ENCODE results near the gene SETDB1. TPM values are rescaled to one million over a fixed set of nuclear protein-coding genes. Genes with fewer than 3 reads are reported as not detected.

SETDB1 gene
- total RNA-seq, 4 donors from 2014 or later, result 24.9 to 30.2 (median 27.7) TPM

DNA sequence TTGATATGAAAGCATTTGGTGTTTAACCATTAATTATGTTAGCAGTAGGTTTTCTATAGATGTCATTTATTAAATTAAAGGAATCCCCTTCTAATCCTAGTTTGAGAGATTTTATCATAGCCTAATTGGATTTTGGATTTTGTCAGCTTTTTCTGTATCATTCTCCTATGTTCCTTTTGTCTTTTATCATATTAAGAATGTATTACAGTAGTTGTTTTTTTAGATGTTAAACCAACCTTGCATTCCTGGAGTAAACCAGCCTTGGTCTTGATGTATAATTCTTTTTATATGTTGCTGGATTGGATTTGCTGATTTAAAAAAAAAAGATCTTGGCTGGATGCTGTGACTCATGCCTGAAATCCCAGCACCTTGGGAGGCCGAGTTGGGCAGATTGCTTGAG is 5.6 kb downstream of the SETDB1 start:
- DNase-seq (ENCODE audit: extremely low spot score), result no peak
- Histone ChIP-seq H3K9me3 (peaks cover 0 to 7% (median 2%) of the 10 kb centered on the region in 4 donors), H3K27me3 (no peaks in the 10 kb centered on the region), H3K36me3 (peaks cover 32 to 89% (median 83%) of the 10 kb centered on the region in 4 donors), H3K27ac (replicated peaks in 1 of 4) (no peak overlapping the region), H3K4me3 (no peak overlapping the region), H3K4me1 (peaks cover 6 to 16% (median 10%) of the 10 kb centered on the region in 4 donors)
- intact Hi-C loops (cut with DNase I), result no loop called here
- TF ChIP-seq EP300 (IDR thresholded peaks at IDR 0.05) (no peak), POLR2AphosphoS5 (IDR thresholded peaks at IDR 0.05) (no peak), POLR2A (IDR thresholded peaks at IDR 0.05; ENCODE audit: low read depth) (no peak)
- WGBS, result 94% methylated on average over 1 of the region's 1 CpG

GRCh38 chr1:150944856-150945255 is 18.7 kb downstream of the SETDB1 start:
- intact Hi-C loops (cut with DNase I), result no loop called here
- no peaks in the 10 kb centered on the region for H3K4me1 ChIP-seq

GRCh38 chr1:150954708-150955107 is 28.5 kb downstream of the SETDB1 start:
- Histone ChIP-seq H3K27me3 (no peaks in the 10 kb centered on the region), H3K27ac (replicated peaks in 1 of 4) (no peak overlapping the region), H3K4me3 (no peak overlapping the region), H3K9me3 (no peaks in the 10 kb centered on the region), H3K4me1 (no peaks in the 10 kb centered on the region), H3K36me3 (peaks cover 61 to 100% (median 81%) of the 10 kb centered on the region in 4 donors)
- TF ChIP-seq EP300 (IDR thresholded peaks at IDR 0.05) (no peak), POLR2A (IDR thresholded peaks at IDR 0.05; ENCODE audit: low read depth) (no peak), CTCF (IDR thresholded peaks at IDR 0.05) (no peak), POLR2AphosphoS5 (IDR thresholded peaks at IDR 0.05) (no peak)
- WGBS, result 90% methylated on average over 3 of the region's 3 CpGs
- DNase-seq (ENCODE audit: extremely low spot score), result no peak
- intact Hi-C loops (cut with DNase I), result no loop called here

More at GRCh38 chr1:150944856-150945255, 18.7 kb downstream of the SETDB1 start:
- Histone ChIP-seq H3K4me3 (no peak overlapping the region), H3K27me3 (no peaks in the 10 kb centered on the region), H3K9me3 (no peaks in the 10 kb centered on the region), H3K27ac (replicated peaks in 1 of 4) (no peak overlapping the region), H3K36me3 (peaks cover 87 to 100% (median 100%) of the 10 kb centered on the region in 4 donors)
- DNase-seq (ENCODE audit: extremely low spot score), result no peak
- WGBS, result 90% methylated on average over 5 of the region's 5 CpGs
- no peak for TF ChIP-seq POLR2A (IDR thresholded peaks at IDR 0.05; ENCODE audit: low read depth)
- no peak for TF ChIP-seq CTCF (IDR thresholded peaks at IDR 0.05)
- TF ChIP-seq POLR2AphosphoS5 (IDR thresholded peaks at IDR 0.05), result no peak
- no peak for TF ChIP-seq EP300 (IDR thresholded peaks at IDR 0.05)

DNA sequence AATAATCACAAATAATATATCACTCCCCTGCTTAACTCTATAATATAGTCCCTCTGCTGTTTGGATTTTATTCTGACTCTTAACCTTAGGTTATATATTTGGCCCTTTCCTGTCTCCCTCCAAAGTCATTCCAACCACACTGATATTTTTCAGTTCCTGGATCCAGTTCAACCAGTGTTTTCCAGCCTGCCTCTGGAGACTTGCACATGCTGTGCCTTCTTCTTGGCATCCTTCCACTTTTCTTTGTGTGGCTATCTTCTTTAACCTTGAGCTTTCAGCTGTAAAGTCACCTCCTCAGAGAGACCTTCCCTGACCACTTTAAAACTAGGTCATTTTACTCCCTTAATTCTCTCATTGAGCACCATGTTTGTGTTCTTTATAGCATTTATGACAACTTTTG is 29.1 kb downstream of the SETDB1 start:
- intact Hi-C loops (cut with DNase I), result no loop called here
- Histone ChIP-seq H3K27me3 (no peaks in the 10 kb centered on the region), H3K27ac (replicated peaks in 1 of 4) (no peak overlapping the region), H3K4me3 (no peak overlapping the region), H3K9me3 (no peaks in the 10 kb centered on the region), H3K36me3 (peaks cover 62 to 100% (median 81%) of the 10 kb centered on the region in 4 donors), H3K4me1 (no peaks in the 10 kb centered on the region)
- no peak for DNase-seq (ENCODE audit: extremely low spot score)
- TF ChIP-seq CTCF (IDR thresholded peaks at IDR 0.05) (no peak), POLR2AphosphoS5 (IDR thresholded peaks at IDR 0.05) (no peak), POLR2A (IDR thresholded peaks at IDR 0.05; ENCODE audit: low read depth) (no peak), EP300 (IDR thresholded peaks at IDR 0.05) (no peak)

DNA sequence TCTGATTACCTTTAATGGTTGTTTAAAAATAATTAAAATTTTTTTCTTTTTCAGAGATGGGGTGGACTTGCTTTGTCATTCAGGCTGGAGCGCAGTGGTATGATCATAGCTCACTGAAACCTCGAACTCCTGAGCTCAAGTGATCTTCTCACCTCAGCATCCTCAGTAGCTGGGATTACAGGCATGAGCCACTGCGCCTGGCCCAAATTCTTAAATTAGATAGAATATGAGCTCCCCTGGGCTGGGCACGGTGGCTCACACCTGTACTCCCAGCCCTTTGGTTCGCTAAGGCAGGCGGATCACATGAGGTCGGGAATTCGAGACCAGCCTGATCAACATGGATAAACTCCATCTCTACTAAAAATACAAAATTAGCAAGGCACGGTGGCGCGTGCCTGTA is 31.5 kb downstream of the SETDB1 start:
- DNase-seq (ENCODE audit: extremely low spot score), result no peak
- no peak overlapping the region for H3K27ac ChIP-seq (replicated peaks in 1 of 4)
- TF ChIP-seq CTCF (IDR thresholded peaks at IDR 0.05) (no peak), POLR2AphosphoS5 (IDR thresholded peaks at IDR 0.05) (no peak), EP300 (IDR thresholded peaks at IDR 0.05) (no peak), POLR2A (IDR thresholded peaks at IDR 0.05; ENCODE audit: low read depth) (no peak)
- H3K36me3 ChIP-seq, result peaks cover 53 to 100% (median 81%) of the 10 kb centered on the region in 4 donors
- intact Hi-C loops (cut with DNase I), result no loop called here
- 98% methylated on average over 11 of the region's 11 CpGs for WGBS
- no peak overlapping the region for H3K4me3 ChIP-seq
- no peaks in the 10 kb centered on the region for H3K27me3 ChIP-seq
- no peaks in the 10 kb centered on the region for H3K9me3 ChIP-seq
- no peaks in the 10 kb centered on the region for H3K4me1 ChIP-seq

Data from esophagus muscularis mucosa (tissue), 4 donors.